Common myeloid progenitor, CD34-positive (primary cell): ENCODE measurements around the gene CTF1.
A peak's percentile ranks its signal among the peaks of the same experiment; 100 is the strongest.

Experiments
- CTCF ChIA-PET: fragments of 350-600 bp; sonication (Branson Sonifier 250); formaldehyde crosslinking; loops from one replicate; lab custom pipeline; 2021; ENCODE audit warnings: antibody characterized with exemption; lab: Charles Lee
- POLR2A ChIA-PET: fragments of 350-600 bp; sonication (Branson Sonifier 250); formaldehyde crosslinking; loops from one replicate; lab custom pipeline; 2021; ENCODE audit warnings: antibody characterized with exemption; lab: Charles Lee
- DNase-seq, 3 donors: peaks; one replicate each; pipeline versions ENCODE4 v3.0.0 to v3.0.0-alpha.2; 2013
- H3K27ac ChIP-seq, 2 experiments: 1 replicate in 1 of 2; 2 replicates in 1 of 2; pipeline ENCODE4 v1.7.0; 2013; ENCODE audit warnings: inconsistent platforms in 2 of 2, low read length in 2 of 2, mild to moderate bottlenecking in 2 of 2, low read depth in 1 of 2, moderate library complexity in 1 of 2; ENCODE audit not compliant: severe bottlenecking in 2 of 2, insufficient read depth in 1 of 2, poor library complexity in 1 of 2
- H3K27me3 ChIP-seq, 5 experiments: replicated peaks in 2 of 5; 1 replicate in 3 of 5; 2 replicates in 2 of 5; pipeline versions ENCODE4 v1.6.1 to v1.7.0; 2013; ENCODE audit warnings: low read length in 4 of 5, mild to moderate bottlenecking in 2 of 5, moderate library complexity in 2 of 5, inconsistent platforms in 1 of 5; ENCODE audit not compliant: insufficient read depth in 5 of 5, control insufficient read depth in 4 of 5
- H3K36me3 ChIP-seq, 4 experiments: 1 replicate in 2 of 4; 2 replicates in 2 of 4; pipeline versions ENCODE4 v1.6.1 to v1.7.0; 2013; ENCODE audit warnings: low read length in 3 of 4, control low read depth in 1 of 4, mild to moderate bottlenecking in 1 of 4; ENCODE audit not compliant: control insufficient read depth in 4 of 4, insufficient read depth in 4 of 4
- H3K4me1 ChIP-seq, 4 experiments: 1 replicate in 3 of 4; 2 replicates in 1 of 4; pipeline versions ENCODE4 v1.6.1 to v1.7.1; 2013; ENCODE audit warnings: low read length in 3 of 4, mild to moderate bottlenecking in 3 of 4, control low read depth in 1 of 4, inconsistent platforms in 1 of 4, moderate library complexity in 1 of 4; ENCODE audit not compliant: control insufficient read depth in 4 of 4, insufficient read depth in 4 of 4; ENCODE audit errors: control extremely low read depth in 1 of 4
- H3K4me3 ChIP-seq, 7 experiments: 1 replicate in 4 of 7; 2 replicates in 3 of 7; pipeline versions ENCODE4 v1.5.1 to v1.7.0; 2013; ENCODE audit warnings: mild to moderate bottlenecking in 7 of 7, low read length in 6 of 7, moderate library complexity in 6 of 7, inconsistent platforms in 2 of 7, low read depth in 2 of 7, control low read depth in 1 of 7; ENCODE audit not compliant: insufficient read depth in 4 of 7, control insufficient read depth in 1 of 7; ENCODE audit errors: extremely low read depth in 1 of 7
- H3K9me3 ChIP-seq, 5 experiments: 1 replicate in 4 of 5; 2 replicates in 1 of 5; pipeline versions ENCODE4 v1.6.1 to v1.7.1; 2013; ENCODE audit warnings: low read length in 4 of 5, mild to moderate bottlenecking in 2 of 5, inconsistent platforms in 1 of 5, low read depth in 1 of 5, moderate library complexity in 1 of 5; ENCODE audit not compliant: control insufficient read depth in 4 of 5, insufficient read depth in 2 of 5; ENCODE audit errors: control extremely low read depth in 1 of 5
- WGBS: methylation state at CpG from one replicate; pipeline ENCODE4 v1.1.5; 2013; ENCODE audit not compliant: insufficient coverage; 5-methylcytosine and 5-hydroxymethylcytosine counted together

CTF1 gene

GRCh38 chr16:30892670-30893416 is 3.6 kb upstream of the CTF1 start:
- peaks cover 2 to 19% (median 6%) of the 10 kb centered on the region in 4 experiments for H3K36me3 ChIP-seq
- H3K4me3 ChIP-seq: peak overlapping the region; percentile 69 to 93 (median 84)
- peaks cover 3 to 42% (median 36%) of the 10 kb centered on the region in 4 experiments for H3K4me1 ChIP-seq
- DNase-seq: no peak
- H3K9me3 ChIP-seq: no peaks in the 10 kb centered on the region
- CTCF ChIA-PET: interaction anchor here (0.7 to 2.7 kb wide), 9 partner anchors 9 to 500 kb away, joined by 3 to 11 read pairs (median 5); no protein-coding TSS in a partner anchor
- WGBS: 78% methylated on average over 18 of the region's 20 CpGs
- H3K27ac ChIP-seq: peak overlapping the region in 1 of 2 experiments; percentile 84
- no peaks in the 10 kb centered on the region for H3K27me3 ChIP-seq
- POLR2A ChIA-PET: no interaction called here

- 0% methylated on average over 10 of the region's 11 CpGs for WGBS
- Histone ChIP-seq H3K4me1 (peaks cover 3 to 42% (median 36%) of the 10 kb centered on the region in 4 experiments), H3K27me3 (no peaks in the 10 kb centered on the region), H3K27ac (peak overlapping the region; percentile 25 to 84), H3K36me3 (peaks cover 2 to 17% (median 5%) of the 10 kb centered on the region in 4 experiments), H3K9me3 (no peaks in the 10 kb centered on the region), H3K4me3 (peak overlapping the region; percentile 69 to 93 (median 84))
- ChIA-PET POLR2A (no interaction called here), CTCF (interaction anchor here (0.8 to 2.7 kb wide), 6 partner anchors 8 to 48 kb away, joined by 3 to 11 read pairs (median 5); no protein-coding TSS in a partner anchor)
- peak; percentile 14 to 48 (median 33) for DNase-seq
These were observed 3.0 kb upstream of the CTF1 start for GRCh38 chr16:30893417-30893743.

- H3K4me1 ChIP-seq: peaks cover 3 to 42% (median 36%) of the 10 kb centered on the region in 4 experiments
- DNase-seq: peak; percentile 82 to 88 (median 82)
- 2% methylated on average over 35 of the region's 97 CpGs for WGBS
- no peaks in the 10 kb centered on the region for H3K9me3 ChIP-seq
- H3K4me3 ChIP-seq: peak within 1 kb of the TSS; percentile 69 to 93 (median 84)
- H3K36me3 ChIP-seq: peaks cover 2 to 13% (median 3%) of the 10 kb centered on the region in 4 experiments
- peak within 1 kb of the TSS; percentile 25 to 84 for H3K27ac ChIP-seq
- ChIA-PET POLR2A (no interaction called here), CTCF (interaction anchor here (0.8 to 2.7 kb wide), 5 partner anchors 8 to 49 kb away, joined by 3 to 11 read pairs (median 5); no protein-coding TSS in a partner anchor)
- no peaks in the 10 kb centered on the region for H3K27me3 ChIP-seq
These were observed 2.5 kb upstream of the CTF1 start, which contains the start of gene BCL7C for GRCh38 chr16:30893744-30894539. TSS of gene BCL7C (minus strand) at chr16:30894077. CDS start at chr16:30893944, 133 bp downstream.

GRCh38 chr16:30894540-30895368 is 1.7 kb upstream of the CTF1 start:
- Histone ChIP-seq H3K4me1 (peaks cover 3 to 42% (median 36%) of the 10 kb centered on the region in 4 experiments), H3K36me3 (peaks cover 0 to 6% (median 1%) of the 10 kb centered on the region in 4 experiments), H3K27me3 (no peaks in the 10 kb centered on the region), H3K9me3 (no peaks in the 10 kb centered on the region), H3K27ac (no peak overlapping the region), H3K4me3 (peak overlapping the region in 5 of 7 experiments; percentile 32 to 93 (median 84))
- no peak for DNase-seq
- ChIA-PET POLR2A (no interaction called here), CTCF (interaction anchor here (1.0 kb wide), 1 partner anchor 50 kb away, joined by 4 read pairs; no protein-coding TSS in a partner anchor)
- 91% methylated on average over 5 of the region's 16 CpGs for WGBS

GRCh38 chr16:30895627-30896260 is 670 bp upstream of the CTF1 start:
- ChIA-PET POLR2A (interaction anchor here (1.4 kb wide), 1 partner anchor 21 kb away, joined by 6 read pairs; no protein-coding TSS in a partner anchor), CTCF (interaction anchor here (0.8 to 1.0 kb wide), 2 partner anchors 51 to 148 kb away, joined by 3 to 4 read pairs; no protein-coding TSS in a partner anchor)
- Histone ChIP-seq H3K4me3 (peak overlapping the region in 4 of 7 experiments; percentile 71 to 88 (median 82)), H3K9me3 (no peaks in the 10 kb centered on the region), H3K4me1 (peaks cover 3 to 42% (median 36%) of the 10 kb centered on the region in 4 experiments), H3K27ac (peak overlapping the region in 1 of 2 experiments; percentile 80), H3K27me3 (no peaks in the 10 kb centered on the region), H3K36me3 (peaks cover 0 to 3% (median 0%) of the 10 kb centered on the region in 4 experiments)
- WGBS: 78% methylated on average over 24 of the region's 32 CpGs
- DNase-seq: peak; percentile 14 to 55 (median 24)
